GM18867 (cell line): ENCODE measurements around the gene NOTCH2.
"Not testable (repeated sequence)": the region's sequence is repeated elsewhere in the genome, so short reads cannot be mapped to it uniquely, and the experiment has no call there.

Experiments used
- ATAC-seq: cut with Tn5 transposase; IDR thresholded peaks from one replicate; pipeline ENCODE4 v1.9.1; 2021; ENCODE audit warnings: mild to moderate bottlenecking, moderate library complexity; ENCODE audit not compliant: unreplicated experiment

The NOTCH2 gene

GRCh38 chr1:119975582-119976254 is 93.7 kb downstream of the NOTCH2 start:
- ATAC-seq, result not testable (repeated sequence)

GRCh38 chr1:119975006-119975405 is 94.5 kb downstream of the NOTCH2 start:
- no peak for ATAC-seq

GRCh38 chr1:119974013-119974412 is 95.4 kb downstream of the NOTCH2 start:
- ATAC-seq, result no peak

- ATAC-seq, result no peak
These were observed 97.5 kb downstream of the NOTCH2 start for GRCh38 chr1:119971710-119972570.

GRCh38 chr1:119968601-119969000 is 100.9 kb downstream of the NOTCH2 start:
- ATAC-seq, result no peak

GRCh38 chr1:119968068-119968492 is 101.4 kb downstream of the NOTCH2 start:
- peak; percentile 95 for ATAC-seq

GRCh38 chr1:119966681-119967080 is 102.8 kb downstream of the NOTCH2 start:
- no peak for ATAC-seq

- ATAC-seq, result no peak
These were observed 103.4 kb downstream of the NOTCH2 start for GRCh38 chr1:119966020-119966419.

GRCh38 chr1:119964673-119965363 is 104.6 kb downstream of the NOTCH2 start:
- ATAC-seq, result no peak

GRCh38 chr1:119962296-119962968 is 107.0 kb downstream of the NOTCH2 start:
- no peak for ATAC-seq

GRCh38 chr1:119960501-119960900 is 109.0 kb downstream of the NOTCH2 start:
- no peak for ATAC-seq

GRCh38 chr1:119959268-119960220 is 109.9 kb downstream of the NOTCH2 start:
- no peak for ATAC-seq

- no peak for ATAC-seq
These were observed 111.2 kb downstream of the NOTCH2 start for GRCh38 chr1:119958223-119958622.

GRCh38 chr1:119956306-119956705 is 113.2 kb downstream of the NOTCH2 start:
- ATAC-seq, result no peak

GRCh38 chr1:119954476-119955422 is 114.7 kb downstream of the NOTCH2 start:
- ATAC-seq, result no peak

GRCh38 chr1:119953266-119953998 is 116.0 kb downstream of the NOTCH2 start:
- no peak for ATAC-seq

GRCh38 chr1:119952496-119952895 is 117.0 kb downstream of the NOTCH2 start:
- no peak for ATAC-seq
